Vagina (tissue), 2 donors: ENCODE results near the gene CD9. TPM values are rescaled to one million over a fixed set of nuclear protein-coding genes. Genes with fewer than 3 reads are reported as not detected.

ENCODE experiments used
- DNase-seq, 2 donors: peaks; one replicate each; pipeline ENCODE4 v3.0.0-alpha.2; 2017; ENCODE audit errors: extremely low spot score in 2 of 2
- H3K27ac ChIP-seq: fragments of 200-600 bp; sonication (generic); one replicate; pipeline ENCODE4 v1.5.1; 2019
- H3K27me3 ChIP-seq: fragments of 200-600 bp; sonication (generic); one replicate; pipeline ENCODE4 v1.5.1; 2019
- H3K36me3 ChIP-seq, 2 donors: fragments of 200-600 bp; sonication (generic); one replicate each; pipeline ENCODE4 v1.5.1; 2017 to 2019
- H3K4me1 ChIP-seq: fragments of 200-600 bp; sonication (generic); one replicate; pipeline ENCODE4 v1.5.1; 2019
- H3K4me3 ChIP-seq, 2 donors: fragments of 200-600 bp; sonication (generic); 1 replicate in 1 of 2; 2 replicates in 1 of 2; pipeline ENCODE4 v1.5.1; 2016 to 2019
- H3K9me3 ChIP-seq: fragments of 200-600 bp; sonication (generic); one replicate; pipeline ENCODE4 v1.5.1; 2019
- POLR2A ChIP-seq, 2 donors: fragments of 450-650 bp; IDR thresholded peaks; one replicate each; pipeline ENCODE4 v1.6.1; 2017; ENCODE audit warnings: antibody characterized with exemption in 2 of 2, mild to moderate bottlenecking in 2 of 2, moderate library complexity in 2 of 2
- POLR2AphosphoS5 ChIP-seq, 2 donors: sonication (generic); formaldehyde crosslinking; IDR thresholded peaks; one replicate each; pipeline ENCODE4 v1.9.0; 2017; ENCODE audit warnings: antibody characterized with exemption in 2 of 2, mild to moderate bottlenecking in 2 of 2, low read depth in 1 of 2; ENCODE audit not compliant: insufficient read depth in 1 of 2
- intact Hi-C: fragments of 100-400 bp; cut with DNase I; formaldehyde crosslinking; loops from one replicate; pipeline ENCODE4 v1.15.1; 2023
- total RNA-seq: library from RNA; depleted of rRNA; stranded (reverse); fragments of >200 nt; gene quantifications from one replicate; pipeline ENCODE4 v1.2.3, GENCODE V29; 2016
- TF ChIP-seq, protein P1 (sequence below), 3 experiments: fragments of 450-650 bp in 2 of 3; fragments of 200-600 bp in 1 of 3; sonication (generic) in 1 of 3; IDR thresholded peaks; one replicate each; pipeline ENCODE4 v1.5.1; 2017 to 2019; ENCODE audit warnings: antibody characterized with exemption in 3 of 3, mild to moderate bottlenecking in 2 of 3, moderate library complexity in 2 of 3

The CD9 gene
- total RNA-seq, 1 donor from 2014 or later, result 366 TPM

GRCh38 chr12:6271281-6271680 lies 71.1 kb downstream of the CD9 start:
- intact Hi-C loops, result no loop called here
- peaks cover 34% of the 10 kb centered on the region for H3K4me1 ChIP-seq
- H3K36me3 ChIP-seq, result no peaks in the 10 kb centered on the region
- no peak overlapping the region for H3K4me3 ChIP-seq
- DNase-seq, result no peak
- no peak for TF ChIP-seq POLR2A (IDR thresholded peaks at IDR 0.05)
- TF ChIP-seq POLR2AphosphoS5 (IDR thresholded peaks at IDR 0.05; ENCODE audit: insufficient read depth in 1 of 2, low read depth in 1 of 2), result no peak
- TF ChIP-seq, protein P1, sequence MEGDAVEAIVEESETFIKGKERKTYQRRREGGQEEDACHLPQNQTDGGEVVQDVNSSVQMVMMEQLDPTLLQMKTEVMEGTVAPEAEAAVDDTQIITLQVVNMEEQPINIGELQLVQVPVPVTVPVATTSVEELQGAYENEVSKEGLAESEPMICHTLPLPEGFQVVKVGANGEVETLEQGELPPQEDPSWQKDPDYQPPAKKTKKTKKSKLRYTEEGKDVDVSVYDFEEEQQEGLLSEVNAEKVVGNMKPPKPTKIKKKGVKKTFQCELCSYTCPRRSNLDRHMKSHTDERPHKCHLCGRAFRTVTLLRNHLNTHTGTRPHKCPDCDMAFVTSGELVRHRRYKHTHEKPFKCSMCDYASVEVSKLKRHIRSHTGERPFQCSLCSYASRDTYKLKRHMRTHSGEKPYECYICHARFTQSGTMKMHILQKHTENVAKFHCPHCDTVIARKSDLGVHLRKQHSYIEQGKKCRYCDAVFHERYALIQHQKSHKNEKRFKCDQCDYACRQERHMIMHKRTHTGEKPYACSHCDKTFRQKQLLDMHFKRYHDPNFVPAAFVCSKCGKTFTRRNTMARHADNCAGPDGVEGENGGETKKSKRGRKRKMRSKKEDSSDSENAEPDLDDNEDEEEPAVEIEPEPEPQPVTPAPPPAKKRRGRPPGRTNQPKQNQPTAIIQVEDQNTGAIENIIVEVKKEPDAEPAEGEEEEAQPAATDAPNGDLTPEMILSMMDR (IDR thresholded peaks at IDR 0.05), result no peak
- H3K27ac ChIP-seq, result no peak overlapping the region
- H3K9me3 ChIP-seq, result no peaks in the 10 kb centered on the region
- H3K27me3 ChIP-seq, result no peaks in the 10 kb centered on the region

GRCh38 chr12:6272300-6273204 lies 72.4 kb downstream of the CD9 start:
- H3K4me1 ChIP-seq, result peaks cover 36% of the 10 kb centered on the region

GRCh38 chr12:6273205-6273540 lies 73.0 kb downstream of the CD9 start:
- Histone ChIP-seq H3K4me3 (no peak overlapping the region), H3K4me1 (peaks cover 42% of the 10 kb centered on the region)

More at GRCh38 chr12:6272300-6273204, 72.4 kb downstream of the CD9 start:
- Histone ChIP-seq H3K36me3 (no peaks in the 10 kb centered on the region), H3K27ac (peak overlapping the region; percentile 85), H3K9me3 (no peaks in the 10 kb centered on the region), H3K4me3 (no peak overlapping the region), H3K27me3 (no peaks in the 10 kb centered on the region)
- TF ChIP-seq POLR2A (IDR thresholded peaks at IDR 0.05), result no peak
- TF ChIP-seq, protein P1 (IDR thresholded peaks at IDR 0.05), result no peak
- TF ChIP-seq POLR2AphosphoS5 (IDR thresholded peaks at IDR 0.05; ENCODE audit: insufficient read depth in 1 of 2, low read depth in 1 of 2), result peak; percentile 18 to 45
- no peak for DNase-seq
- intact Hi-C loops, result no loop called here

GRCh38 chr12:6273541-6274230 lies 73.5 kb downstream of the CD9 start:
- Histone ChIP-seq H3K27me3 (no peaks in the 10 kb centered on the region), H3K4me3 (no peak overlapping the region), H3K27ac (peak overlapping the region; percentile 85), H3K9me3 (no peaks in the 10 kb centered on the region), H3K4me1 (peaks cover 40% of the 10 kb centered on the region), H3K36me3 (no peaks in the 10 kb centered on the region)
- no peak for DNase-seq
- intact Hi-C loops, result no loop called here
- no peak for TF ChIP-seq POLR2AphosphoS5 (IDR thresholded peaks at IDR 0.05; ENCODE audit: insufficient read depth in 1 of 2, low read depth in 1 of 2)
- no peak for TF ChIP-seq POLR2A (IDR thresholded peaks at IDR 0.05)
- TF ChIP-seq, protein P1 (IDR thresholded peaks at IDR 0.05), result no peak

More at GRCh38 chr12:6273205-6273540, 73.0 kb downstream of the CD9 start:
- Histone ChIP-seq H3K36me3 (no peaks in the 10 kb centered on the region), H3K9me3 (no peaks in the 10 kb centered on the region), H3K27me3 (no peaks in the 10 kb centered on the region), H3K27ac (peak overlapping the region; percentile 85)
- intact Hi-C loops, result no loop called here
- DNase-seq, result no peak
- no peak for TF ChIP-seq POLR2AphosphoS5 (IDR thresholded peaks at IDR 0.05; ENCODE audit: insufficient read depth in 1 of 2, low read depth in 1 of 2)
- TF ChIP-seq POLR2A (IDR thresholded peaks at IDR 0.05), result no peak
- TF ChIP-seq, protein P1 (IDR thresholded peaks at IDR 0.05), result no peak
